NCI-H1436 (cell line): ENCODE results near the gene TVP23A.
"Not testable (repeated sequence)": the region's sequence is repeated elsewhere in the genome, so short reads cannot be mapped to it uniquely, and the experiment has no call there.

Experiments
- DNase-seq: peaks from one replicate; lab custom pipeline; 2025; lab: John Stamatoyannopoulos, UW

The TVP23A gene

DNA sequence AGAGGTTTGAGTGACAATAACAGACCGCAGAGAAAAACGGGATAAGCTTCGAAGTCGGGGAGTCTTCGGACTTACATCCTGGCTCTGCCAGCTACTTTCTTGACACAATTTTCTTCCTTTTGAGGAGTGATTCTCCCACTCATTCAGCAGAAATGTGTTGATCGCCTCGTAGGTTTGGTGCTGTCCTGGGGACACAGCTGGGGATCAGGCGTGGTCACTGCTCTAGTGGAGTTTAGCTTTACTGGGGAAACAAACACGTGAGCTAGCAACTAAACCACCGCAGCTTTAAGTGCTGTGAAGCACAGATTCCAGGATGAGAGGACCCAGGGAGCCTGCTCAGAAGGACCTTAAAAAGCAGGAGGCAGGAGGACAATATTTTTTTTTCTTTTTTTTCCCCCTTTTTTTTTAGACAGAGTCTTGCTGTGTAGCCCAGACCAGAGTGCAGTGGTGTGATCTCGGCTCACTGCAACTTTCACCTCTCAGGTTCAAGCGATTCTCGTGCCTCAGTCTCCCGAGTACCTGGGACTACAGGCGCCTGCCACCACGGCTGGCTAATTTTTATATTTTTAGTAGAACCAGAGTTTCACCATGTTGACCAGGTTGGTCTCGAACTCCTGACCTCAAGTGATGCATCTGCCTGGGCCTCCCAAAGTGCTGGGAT, 74.1 kb downstream of the TVP23A start:
- no peak for DNase-seq

DNA sequence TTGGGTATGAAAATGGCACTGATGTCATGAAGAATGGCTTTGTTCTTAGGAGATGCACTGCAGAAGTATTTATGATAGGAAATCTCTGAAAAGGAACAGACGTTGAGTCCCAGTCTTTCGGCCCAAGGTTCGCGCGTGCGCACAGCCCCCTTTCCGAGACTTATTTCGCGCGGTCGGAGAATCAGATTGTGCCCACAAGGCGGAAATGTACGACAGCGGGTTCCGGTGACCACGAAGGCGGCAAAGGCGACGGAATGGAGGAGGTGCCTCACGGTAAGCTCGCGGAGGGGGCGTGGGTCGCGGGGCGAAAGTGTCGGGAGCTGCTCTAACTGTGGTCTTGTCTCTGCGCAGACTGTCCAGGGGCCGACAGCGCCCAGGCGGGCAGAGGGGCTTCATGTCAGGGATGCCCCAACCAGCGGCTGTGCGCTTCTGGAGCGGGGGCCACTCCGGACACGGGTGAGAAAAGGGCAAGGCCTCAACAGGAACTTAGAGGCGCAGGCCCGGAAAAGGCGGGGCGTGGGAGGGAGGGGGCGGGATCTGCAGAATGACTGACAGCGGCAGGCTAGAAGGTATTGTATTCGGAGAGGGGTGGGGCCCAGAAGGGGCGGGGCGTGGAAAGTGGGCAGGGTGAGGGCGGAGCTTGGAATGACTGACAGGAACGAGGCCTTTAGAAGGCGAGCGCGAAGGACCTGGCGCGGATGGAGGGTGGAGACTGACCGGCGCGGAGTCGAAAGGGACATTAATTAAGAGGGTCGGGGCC, 74.8 kb downstream of the TVP23A start, which contains the start of gene NUBP1:
NUBP1 (plus strand) TSS at position 233 of the 760 bp plus-strand sequence; CDS start at position 255, 22 bp downstream.
- peak; percentile 92 for DNase-seq

DNA sequence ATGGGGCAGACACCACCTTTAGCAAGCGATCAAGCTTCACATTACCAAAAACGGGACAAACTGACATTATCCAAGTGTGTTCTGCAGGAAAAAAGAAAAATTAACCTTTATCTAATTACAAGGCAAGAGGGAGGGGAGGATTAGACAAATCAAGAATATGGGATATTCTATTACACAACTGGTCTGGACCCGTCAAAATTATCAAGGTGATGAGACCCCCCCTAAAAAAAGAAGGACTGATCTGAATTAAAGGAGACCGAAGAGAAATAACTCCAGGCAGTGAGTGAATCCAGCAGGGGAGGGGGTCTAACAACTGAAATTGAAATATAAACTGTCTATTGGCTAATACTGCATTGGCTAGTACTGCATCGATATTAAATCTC, 75.4 kb downstream of the TVP23A start:
- no peak for DNase-seq

DNA sequence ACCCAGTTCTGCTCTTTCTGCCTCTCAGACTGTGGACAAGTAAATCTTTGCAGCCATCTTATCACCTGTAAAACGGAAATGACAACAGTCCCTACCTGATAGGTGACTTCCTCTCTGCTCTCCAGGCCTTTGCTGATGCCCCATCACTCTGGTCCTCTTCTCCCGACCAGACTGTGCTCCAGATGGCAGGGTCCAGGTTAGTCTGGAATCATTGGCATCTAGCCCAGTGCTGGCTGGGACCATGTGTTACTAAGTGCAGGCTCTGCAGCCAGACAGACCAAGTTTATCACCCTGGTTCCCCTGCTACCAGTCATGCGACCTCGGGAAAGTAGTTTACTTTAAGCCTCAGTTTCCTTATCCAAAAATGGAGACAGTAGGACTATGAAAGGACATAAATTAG, 76.8 kb downstream of the TVP23A start:
- no peak for DNase-seq

DNA sequence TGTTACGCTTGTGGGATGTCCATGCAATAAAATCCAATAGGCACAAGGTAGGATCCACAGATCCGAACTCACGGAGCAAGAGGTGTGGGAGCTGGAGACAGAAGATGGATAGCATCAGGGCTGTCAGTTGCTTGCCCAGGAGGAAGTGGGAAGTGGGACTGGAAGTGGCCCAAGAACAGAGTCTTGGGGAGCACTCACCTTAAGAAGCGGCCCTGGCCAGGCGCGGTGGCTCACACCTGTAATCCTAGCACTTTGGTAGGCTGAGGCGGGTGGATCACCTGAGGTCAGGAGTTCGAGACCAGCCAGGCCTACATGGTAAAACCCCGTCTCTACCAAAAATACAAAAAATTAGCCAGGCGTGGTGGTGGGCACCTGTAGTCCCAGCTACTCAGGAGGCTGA, 77.3 kb downstream of the TVP23A start:
- DNase-seq, result not testable (repeated sequence)

DNA sequence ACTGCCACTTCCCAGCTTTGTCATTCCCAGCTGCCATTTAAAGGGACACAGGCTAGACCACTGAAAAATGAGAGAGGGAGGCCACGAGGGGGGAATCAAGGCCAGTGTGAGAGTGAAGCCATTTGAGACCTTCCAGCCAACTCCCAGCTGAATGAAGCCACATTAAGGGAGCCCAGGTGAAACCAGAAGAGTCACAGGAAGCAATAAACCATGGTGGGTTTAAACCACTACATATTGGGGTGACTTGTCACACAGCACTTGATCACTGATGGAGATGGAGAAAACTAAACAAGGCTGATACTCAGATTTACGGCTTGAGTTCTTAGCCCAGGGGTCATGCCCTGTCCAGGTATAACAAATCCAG, 77.8 kb downstream of the TVP23A start:
- no peak for DNase-seq

DNA sequence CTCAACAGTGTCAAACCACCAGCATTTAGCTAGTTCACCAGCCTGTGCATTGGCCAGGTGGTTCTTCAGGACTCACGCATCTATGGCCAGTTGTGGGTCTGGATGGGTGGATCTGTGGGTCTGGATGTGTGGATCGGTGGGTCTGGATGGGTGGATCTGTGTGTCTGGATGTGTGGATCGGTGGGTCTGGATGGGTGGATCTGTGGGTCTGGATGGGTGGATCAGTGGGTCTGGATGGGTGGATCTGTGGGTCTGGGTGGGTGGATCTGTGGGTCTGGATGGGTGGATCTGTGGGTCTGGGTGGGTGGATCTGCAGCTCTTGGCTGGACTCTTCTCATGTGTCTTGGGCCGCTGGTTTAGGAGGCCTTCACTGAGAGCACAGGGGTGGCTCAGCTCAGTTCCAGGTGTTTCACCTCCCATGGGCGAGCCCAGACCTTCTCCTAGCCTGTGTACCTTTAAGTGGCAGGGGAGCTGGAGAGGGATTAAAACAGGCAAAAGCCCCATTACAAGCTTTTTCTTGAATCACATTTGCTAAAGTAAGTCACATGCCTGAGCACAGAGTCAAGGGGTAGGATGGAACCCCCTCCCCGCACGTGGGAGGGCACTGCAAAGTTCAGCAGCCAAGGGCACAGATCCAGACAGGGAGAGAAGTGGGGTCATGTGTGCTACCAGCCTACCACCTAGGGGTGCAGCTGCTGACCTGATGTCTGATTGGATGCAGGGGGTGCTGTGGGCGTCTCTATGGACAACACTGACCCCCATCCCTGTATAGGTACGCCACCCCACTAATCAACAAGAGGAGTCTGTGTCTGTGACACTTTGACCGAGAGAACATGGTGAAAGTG, 78.4 kb downstream of the TVP23A start:
- DNase-seq, result no peak

DNA sequence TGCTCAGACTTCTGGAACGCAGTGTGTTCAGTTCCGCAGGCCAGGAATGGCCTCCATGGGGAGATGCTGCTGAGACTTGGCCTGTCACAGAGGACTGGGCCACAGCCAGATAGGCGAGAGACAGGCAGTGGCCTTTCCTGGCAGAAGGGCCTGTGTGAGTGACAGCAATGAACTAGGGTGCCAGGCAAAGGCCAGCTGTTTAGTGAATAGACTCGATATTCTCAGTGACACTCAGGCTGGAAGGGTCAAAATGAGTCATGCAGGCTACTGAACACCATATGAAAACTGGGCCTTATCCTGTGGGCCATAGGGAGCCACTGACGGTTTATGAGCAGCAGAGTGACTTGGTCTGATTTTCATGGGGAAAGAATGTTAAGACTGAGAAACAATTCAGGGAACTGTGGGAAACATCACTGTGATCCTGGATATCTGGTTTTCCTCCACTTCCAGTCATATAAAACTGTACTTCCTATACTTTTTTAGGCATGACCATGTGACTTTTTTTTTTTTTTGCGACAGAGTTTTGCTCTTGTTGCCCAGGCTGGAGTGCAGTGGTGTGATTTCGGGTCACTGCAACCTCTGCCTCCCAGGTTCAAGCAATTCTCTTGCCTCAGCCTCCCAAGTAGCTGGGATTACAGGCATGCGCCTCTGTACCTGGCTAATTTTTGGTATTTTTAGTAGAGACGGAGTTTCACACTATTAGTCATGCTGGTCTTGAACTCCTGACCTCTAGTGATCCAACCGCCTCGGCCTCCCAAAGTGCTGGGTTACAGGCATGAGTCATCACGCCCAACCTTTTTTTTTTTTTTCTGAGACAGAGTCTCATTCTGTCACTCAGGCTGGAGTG, 80.1 kb downstream of the TVP23A start:
- no peak for DNase-seq

DNA sequence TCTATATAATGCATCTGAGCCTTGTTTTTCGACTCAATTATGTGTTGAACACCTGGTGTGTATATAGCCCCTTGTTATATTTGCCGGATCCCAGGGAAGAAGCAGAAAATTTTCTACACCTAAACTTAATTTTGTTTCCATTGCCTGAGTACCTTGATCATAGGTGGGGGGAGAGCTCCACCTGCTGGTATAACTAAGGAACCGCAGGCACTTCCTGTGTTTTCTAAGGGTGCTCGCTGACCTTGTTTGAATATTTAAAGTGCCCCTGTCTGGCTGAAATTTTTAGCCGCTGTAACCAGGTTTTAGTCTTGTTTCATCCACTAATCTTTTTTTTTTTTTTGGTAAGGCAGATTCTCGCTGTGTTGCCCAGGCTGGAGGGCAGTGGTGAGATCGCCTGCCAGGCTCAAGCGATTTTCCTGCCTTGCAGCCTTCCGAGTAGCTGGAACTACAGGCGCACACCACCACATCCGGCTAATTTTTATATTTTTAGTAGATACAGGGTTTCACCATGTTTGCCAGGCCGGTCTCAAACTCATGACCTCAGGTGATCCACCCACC, 81.4 kb downstream of the TVP23A start:
- peak; percentile 59 for DNase-seq

DNA sequence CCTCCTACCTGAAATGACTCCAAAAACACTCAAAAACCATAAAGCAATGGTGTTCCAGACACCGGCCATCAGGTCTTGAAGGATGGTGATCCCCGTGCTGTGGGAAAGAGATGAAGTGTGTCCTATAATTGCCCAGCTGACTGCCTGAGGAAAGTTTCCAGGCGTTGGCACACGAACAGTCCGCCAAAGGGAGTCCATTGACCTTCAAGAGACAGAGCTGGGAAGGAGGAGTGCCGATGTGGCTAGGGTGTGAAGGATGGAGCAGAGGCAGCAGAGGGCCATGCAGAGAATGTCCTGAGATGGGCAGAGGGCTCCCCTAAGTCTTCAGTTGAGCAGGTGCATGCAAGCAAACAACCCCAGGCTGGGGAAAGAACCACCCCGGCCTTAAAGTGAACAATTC, 86.8 kb downstream of the TVP23A start:
- DNase-seq, result no peak

DNA sequence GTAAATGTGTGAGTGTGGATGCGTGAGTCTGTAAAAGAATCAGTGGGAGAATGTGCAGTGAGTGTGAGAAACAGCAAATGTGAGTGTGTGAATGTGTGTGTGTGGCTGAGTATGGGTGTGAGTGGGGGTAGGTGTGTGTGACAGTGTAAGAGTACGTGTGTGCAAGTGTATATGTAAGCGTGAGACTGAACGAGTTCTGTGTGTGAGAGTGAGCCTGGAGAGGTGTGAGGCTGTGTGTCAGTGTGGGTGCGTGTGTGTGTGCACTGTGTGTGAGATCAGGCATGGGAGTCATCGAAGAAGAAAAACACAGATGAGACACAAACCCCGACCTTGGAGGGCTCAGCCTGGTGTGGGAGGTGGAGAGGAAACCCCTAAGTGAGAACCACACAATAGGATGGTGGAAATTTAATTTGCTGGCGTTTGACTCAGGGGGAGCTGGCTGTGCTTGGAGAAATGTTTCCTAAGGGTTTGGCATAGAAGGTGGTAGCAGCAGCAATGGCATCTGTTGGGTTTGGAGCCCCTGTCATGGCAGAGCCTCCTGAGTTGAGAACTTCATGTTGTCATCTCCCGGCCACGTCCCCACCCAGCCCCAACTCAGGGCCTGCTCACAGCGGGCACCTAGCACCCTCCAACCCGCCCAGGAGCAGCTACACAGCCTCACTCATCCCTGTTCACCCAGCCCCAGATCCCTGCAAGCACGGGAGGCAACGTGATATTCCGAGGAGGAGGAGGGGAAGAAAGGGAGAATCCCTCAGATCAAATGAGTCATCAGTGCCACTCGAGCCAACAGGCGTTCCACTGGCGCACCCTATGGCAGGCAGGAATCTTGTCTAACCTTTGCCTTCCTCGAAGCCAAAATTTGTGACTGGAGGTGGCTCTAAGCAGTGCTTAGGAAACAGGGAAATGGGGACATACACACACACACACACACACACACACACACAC, 89.2 kb downstream of the TVP23A start:
- DNase-seq, result no peak

DNA sequence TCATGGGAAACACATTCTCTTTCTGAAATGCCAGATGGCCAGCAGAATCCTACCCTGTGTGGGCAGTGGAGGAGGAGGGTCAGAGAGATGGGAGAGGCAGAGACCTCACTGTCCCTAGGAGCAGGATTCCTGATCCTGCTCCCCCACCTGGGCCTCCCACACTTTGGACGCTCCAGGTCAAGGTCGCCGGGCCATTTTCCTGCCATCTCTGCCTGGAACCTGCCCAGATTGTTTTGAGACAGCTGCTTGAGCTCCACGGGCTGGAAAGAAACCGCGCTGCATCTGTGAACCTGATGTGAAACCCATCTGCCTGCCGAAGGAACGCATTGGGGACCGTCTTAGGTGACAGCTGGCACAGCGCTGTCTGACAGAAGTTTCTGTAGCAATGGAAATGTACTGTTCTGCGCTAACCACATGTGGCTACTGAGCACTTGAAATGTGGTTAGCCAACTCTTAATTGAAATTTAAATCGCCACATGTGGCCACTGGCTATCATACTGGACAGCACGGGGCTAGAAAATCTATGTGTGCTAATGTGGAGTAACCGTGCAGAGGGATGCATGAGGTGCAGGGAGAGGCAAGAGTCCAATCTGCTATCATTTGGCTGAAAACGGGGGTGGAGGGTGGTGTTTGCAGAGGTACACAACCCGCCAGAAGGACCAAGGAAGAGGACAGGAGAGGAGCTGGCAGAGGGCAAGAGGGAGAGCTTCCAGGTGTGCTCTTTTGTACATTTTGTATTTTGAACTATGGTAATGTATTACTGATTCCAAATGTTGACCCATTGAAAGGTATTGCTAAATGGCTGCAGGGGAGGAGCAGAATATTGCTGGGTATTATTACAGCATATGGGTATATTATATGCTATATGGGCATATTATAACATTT, 90.3 kb downstream of the TVP23A start:
- DNase-seq, result no peak
